ENCODE measurements around the gene HOMER3.

DNA sequence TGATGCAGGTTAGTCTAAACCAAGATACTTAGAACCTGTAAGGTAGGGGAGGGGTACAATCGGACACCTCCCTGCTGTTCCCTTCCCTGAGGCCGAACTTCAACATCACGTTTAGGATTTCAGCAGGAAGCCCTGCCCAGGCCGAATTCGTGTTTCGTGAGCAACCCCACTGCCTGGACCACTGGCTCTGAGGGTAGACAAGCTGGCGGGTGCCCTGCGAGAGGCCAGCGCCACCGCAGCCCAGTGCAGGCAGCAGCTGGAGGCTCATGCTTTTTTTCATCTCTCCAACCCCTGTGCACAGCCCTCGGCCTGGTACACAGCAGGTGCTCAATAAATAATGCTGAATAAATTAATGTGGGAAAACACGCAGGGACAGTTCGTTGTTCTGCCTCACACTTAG lies 7.7 kb downstream of the HOMER3 start:
- TF ChIP-seq POLR2A (IDR thresholded peaks at IDR 0.05; ENCODE audit: low read depth, low read length) = no peak
- no peak for TF ChIP-seq ATF3 (IDR thresholded peaks at IDR 0.05; ENCODE audit: borderline replicate concordance, extremely low read depth, low read depth, low read length)
- TF ChIP-seq POLR2AphosphoS2 (IDR thresholded peaks at IDR 0.05; ENCODE audit: low read depth, low read length) = no peak
- no peak for TF ChIP-seq HDAC2 (IDR thresholded peaks at IDR 0.05)
- no peak for TF ChIP-seq POLR2AphosphoS5 (IDR thresholded peaks at IDR 0.05; ENCODE audit: low read length)
- no peak for TF ChIP-seq CTCF (IDR thresholded peaks at IDR 0.05 in 2 of 3, conservative IDR thresholded peaks at IDR 0.05 in 1 of 3; ENCODE audit: control insufficient read depth in 2 of 3, extremely low read depth in 1 of 3, insufficient read depth in 1 of 3, low read depth in 3 of 3, low read length in 3 of 3)
- TF ChIP-seq REST (IDR thresholded peaks at IDR 0.05; ENCODE audit: low read depth, low read length) = no peak
- TF ChIP-seq SP1 (IDR thresholded peaks at IDR 0.05; ENCODE audit: low read depth, low read length) = no peak
- TF ChIP-seq EZH2 (IDR thresholded peaks at IDR 0.05; ENCODE audit: borderline replicate concordance, control insufficient read depth, low read depth, low read length) = no peak
- TF ChIP-seq SIN3A (IDR thresholded peaks at IDR 0.05; ENCODE audit: low read depth, low read length) = no peak
- no peak for TF ChIP-seq KAT2A (conservative IDR thresholded peaks at IDR 0.05; ENCODE audit: control insufficient read depth, low read depth, low read length)

Data from GM12878 (cell line).